HG03097 (cell line): ENCODE data around the gene EEFSEC.

ENCODE experiments used
- ATAC-seq: cut with Tn5 transposase; IDR thresholded peaks from one replicate; pipeline ENCODE4 v1.9.1; 2021; ENCODE audit not compliant: unreplicated experiment, low FRiP score

EEFSEC gene

GRCh38 chr3:128359846-128360642 lies 206.8 kb downstream of the EEFSEC start:
- no peak for ATAC-seq

- ATAC-seq: no peak
Measured at GRCh38 chr3:128360705-128361271, 207.5 kb downstream of the EEFSEC start.

DNA sequence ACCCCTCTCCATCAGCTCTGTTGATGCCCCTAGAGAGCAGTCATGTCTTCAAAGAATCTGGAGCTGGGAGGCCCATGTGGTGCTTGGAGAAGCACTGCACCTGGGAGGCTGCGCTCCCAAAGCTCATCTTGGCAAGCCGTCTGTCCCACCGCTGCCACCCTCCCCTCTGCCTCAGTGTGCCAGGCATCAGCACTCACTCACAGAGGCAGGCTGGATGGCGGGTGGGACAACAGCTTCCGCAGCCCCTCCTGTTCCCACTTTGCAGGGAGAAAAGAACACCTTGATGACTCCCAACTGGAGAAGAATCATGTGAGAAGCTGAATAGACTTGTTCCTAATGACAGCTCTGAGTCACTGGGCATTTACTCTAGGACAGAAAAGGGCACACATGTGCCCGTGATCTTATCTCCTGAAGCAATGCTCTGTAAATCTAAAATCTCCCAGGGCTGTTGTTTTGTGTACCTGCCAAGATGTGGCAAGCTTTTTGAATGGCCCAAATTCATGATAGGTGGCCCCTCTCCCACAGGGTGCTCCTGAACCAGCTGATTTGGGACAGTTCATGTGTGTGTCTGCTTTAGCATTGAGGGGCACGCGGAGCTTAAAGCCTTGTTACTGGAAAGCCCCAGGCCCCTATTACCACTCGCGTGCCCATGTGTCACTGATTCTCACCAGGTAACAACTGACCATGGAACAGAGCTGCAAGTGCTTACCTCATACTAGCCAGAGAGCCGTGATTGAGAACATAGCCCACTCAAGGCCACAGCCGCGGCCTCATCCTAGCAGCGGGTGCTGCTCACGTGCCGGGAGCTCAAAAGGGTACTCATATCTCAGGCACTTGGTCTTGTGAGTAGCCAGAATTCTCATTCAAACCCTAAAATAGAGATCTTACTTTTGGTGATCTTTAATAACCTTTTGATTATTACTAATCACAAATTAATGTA lies 209.0 kb downstream of the EEFSEC start:
- no peak for ATAC-seq

- no peak for ATAC-seq
Measured at GRCh38 chr3:128364291-128364690, 211.0 kb downstream of the EEFSEC start.

- ATAC-seq: no peak
Measured at GRCh38 chr3:128364808-128365360, 211.6 kb downstream of the EEFSEC start.

DNA sequence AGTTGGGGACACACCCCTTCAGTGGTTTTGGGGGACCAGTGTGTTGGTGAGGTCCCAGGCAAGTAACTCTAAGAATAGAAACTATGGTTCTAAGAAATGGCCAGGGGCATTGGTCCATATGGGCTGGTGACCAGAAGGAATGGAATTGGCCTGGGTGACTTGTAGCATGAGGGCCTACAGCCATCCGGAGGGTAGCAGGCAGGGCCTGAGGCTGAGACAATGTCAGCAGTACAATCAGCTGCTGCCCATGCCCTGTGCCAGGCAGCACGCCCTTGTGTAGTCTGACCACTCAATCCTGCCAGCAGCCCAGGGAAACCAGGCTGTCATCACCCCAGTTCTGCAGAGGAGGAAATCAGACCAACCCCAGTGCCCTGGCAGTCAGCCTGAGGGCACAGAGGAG lies 212.9 kb downstream of the EEFSEC start:
- no peak for ATAC-seq

GRCh38 chr3:128366652-128367051 lies 213.4 kb downstream of the EEFSEC start:
- no peak for ATAC-seq

- no peak for ATAC-seq
Measured at GRCh38 chr3:128367221-128367620, 213.9 kb downstream of the EEFSEC start.

GRCh38 chr3:128367761-128368160 lies 214.5 kb downstream of the EEFSEC start:
- no peak for ATAC-seq

GRCh38 chr3:128368626-128369025 lies 215.3 kb downstream of the EEFSEC start:
- ATAC-seq: no peak

GRCh38 chr3:128369121-128369703 lies 215.9 kb downstream of the EEFSEC start:
- ATAC-seq: no peak

DNA sequence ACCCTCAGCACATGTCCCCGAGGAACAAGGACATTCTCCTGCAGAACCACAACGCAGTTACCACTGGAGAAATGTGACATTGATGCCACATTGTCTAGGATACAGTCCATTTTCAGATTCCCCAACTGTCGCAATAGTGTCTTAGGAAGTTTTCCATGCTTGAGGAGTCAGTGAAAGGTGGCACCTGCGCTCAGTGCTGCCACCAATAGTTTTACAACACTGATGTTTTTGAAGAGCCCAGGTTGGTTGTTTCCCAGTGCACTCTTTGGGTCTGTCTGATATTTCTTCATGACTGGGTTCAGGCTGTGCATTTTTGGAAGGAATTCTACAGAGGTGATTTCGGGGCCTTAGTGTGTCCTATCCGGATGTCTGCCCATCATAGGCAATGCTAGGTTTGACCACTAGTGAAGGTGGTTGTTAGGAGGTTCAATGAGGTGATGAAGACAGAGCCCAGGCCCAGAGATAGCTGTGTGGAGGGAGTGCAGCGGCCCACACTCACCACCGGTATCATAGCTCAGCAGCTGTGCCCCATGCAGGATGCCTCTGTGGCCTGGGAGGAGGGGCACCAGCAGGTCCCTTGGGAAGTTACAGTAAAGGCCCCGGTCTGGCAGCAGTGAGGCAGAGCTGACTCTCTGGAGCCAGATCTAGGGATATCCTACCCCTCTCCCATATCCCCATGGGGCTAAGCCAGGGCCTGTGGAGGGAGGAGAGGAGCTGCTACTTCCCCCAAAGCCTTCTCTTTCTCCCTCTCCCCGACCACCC lies 216.8 kb downstream of the EEFSEC start:
- no peak for ATAC-seq

GRCh38 chr3:128372281-128372680 lies 219.0 kb downstream of the EEFSEC start:
- ATAC-seq: no peak

- no peak for ATAC-seq
Measured at GRCh38 chr3:128372707-128373533, 219.6 kb downstream of the EEFSEC start.

GRCh38 chr3:128374746-128375445 lies 221.6 kb downstream of the EEFSEC start:
- ATAC-seq: no peak

- no peak for ATAC-seq
Measured at GRCh38 chr3:128376516-128376915, 223.2 kb downstream of the EEFSEC start.

- ATAC-seq: no peak
Measured at GRCh38 chr3:128378631-128379347, 225.5 kb downstream of the EEFSEC start.
